GM18951 (cell line): Measurements from ENCODE around the gene CFAP90.

Experiments used
- POLR2A ChIP-seq: IDR thresholded peaks from 4 replicates; pipeline ENCODE4 v1.6.1; 2011; ENCODE audit warnings: mild to moderate bottlenecking; ENCODE audit not compliant: insufficient read length, insufficient read depth; ENCODE audit errors: extremely low read depth
- in situ Hi-C: fragments of 300-500 bp; cut with MboI; formaldehyde crosslinking; loops from one replicate; pipeline ENCODE4 v1.12.0; 2022; ENCODE audit warnings: low sequenced_read_pairs, mixed read lengths, inconsistent platforms; ENCODE audit not compliant: unreplicated experiment

The CFAP90 gene

GRCh38 chr5:7875151-7875550 lies 24.2 kb upstream of the CFAP90 start:
- in situ Hi-C loops = no loop called here
- no peak for TF ChIP-seq POLR2A

- in situ Hi-C loops = no loop called here
Measured at GRCh38 chr5:7874639-7875038, 23.7 kb upstream of the CFAP90 start.

GRCh38 chr5:7873216-7873615 lies 22.3 kb upstream of the CFAP90 start:
- no peak for TF ChIP-seq POLR2A
- in situ Hi-C loops = no loop called here

More at GRCh38 chr5:7874639-7875038, 23.7 kb upstream of the CFAP90 start:
- TF ChIP-seq POLR2A = no peak

GRCh38 chr5:7872517-7873130 lies 21.7 kb upstream of the CFAP90 start:
- TF ChIP-seq POLR2A = no peak
- in situ Hi-C loops = no loop called here

GRCh38 chr5:7871653-7872052 lies 20.7 kb upstream of the CFAP90 start:
- no peak for TF ChIP-seq POLR2A
- in situ Hi-C loops = no loop called here

GRCh38 chr5:7869474-7870136 lies 18.7 kb upstream of the CFAP90 start:
- in situ Hi-C loops = no loop called here
- TF ChIP-seq POLR2A = no peak

GRCh38 chr5:7868773-7869473 lies 18.0 kb upstream of the CFAP90 start, which contains the start of the genes FASTKD3 and MTRR:
FASTKD3 (minus strand) TSS chr5:7869031; CDS start chr5:7868083, 948 bp downstream.
MTRR (plus strand) TSS chr5:7869148; CDS start chr5:7870795, 1,647 bp downstream.
- TF ChIP-seq POLR2A = peak; percentile 90
- in situ Hi-C loops = no loop called here

GRCh38 chr5:7868427-7868772 lies 17.5 kb upstream of the CFAP90 start:
- no peak for TF ChIP-seq POLR2A
- in situ Hi-C loops = no loop called here

- in situ Hi-C loops = no loop called here
Measured at GRCh38 chr5:7867260-7867659, 16.3 kb upstream of the CFAP90 start.

GRCh38 chr5:7866196-7866595 lies 15.3 kb upstream of the CFAP90 start:
- no peak for TF ChIP-seq POLR2A
- in situ Hi-C loops = no loop called here

More at GRCh38 chr5:7867260-7867659, 16.3 kb upstream of the CFAP90 start:
- TF ChIP-seq POLR2A = no peak

- no peak for TF ChIP-seq POLR2A
- in situ Hi-C loops = no loop called here
Measured at GRCh38 chr5:7857926-7858632, 7.1 kb upstream of the CFAP90 start.

- in situ Hi-C loops = no loop called here
- no peak for TF ChIP-seq POLR2A
Measured at GRCh38 chr5:7857361-7857760, 6.4 kb upstream of the CFAP90 start.

- in situ Hi-C loops = no loop called here
- no peak for TF ChIP-seq POLR2A
Measured at GRCh38 chr5:7856855-7857254, 5.9 kb upstream of the CFAP90 start.
